ENCODE measurements around the gene HS6ST2. TPM values are rescaled to one million over a fixed set of nuclear protein-coding genes. Genes with fewer than 3 reads are reported as not detected.
A peak's percentile ranks its signal among the peaks of the same experiment; 100 is the strongest.

Gene HS6ST2
- total and polyA plus RNA-seq, 9 of the 15 experiments (the other 6 are each of a cell fraction or from before 2014, with no cell fraction given) = not detected

DNA sequence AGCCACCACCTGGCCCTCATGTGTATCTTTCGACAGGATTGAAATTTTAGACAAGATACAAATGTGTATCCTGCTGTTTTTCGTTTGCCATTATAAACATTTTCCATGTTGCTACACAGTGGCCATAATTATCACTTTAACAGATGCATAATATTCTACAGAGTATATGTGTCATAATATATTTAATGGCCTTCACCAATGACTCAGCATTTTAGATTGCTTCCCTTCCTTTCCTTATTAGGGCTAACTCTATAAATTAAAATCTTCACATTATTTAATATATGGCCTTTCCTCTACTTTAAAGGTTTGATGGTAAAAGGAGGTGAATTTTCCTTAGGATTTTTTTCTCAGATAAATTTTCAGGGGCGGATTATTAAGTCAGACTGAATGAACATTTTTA lies 97.4 kb downstream of the HS6ST2 start:
- no peaks in the 10 kb centered on the region for H3K27me3 ChIP-seq (ENCODE audit: control insufficient read depth in 2 of 2, insufficient read depth in 2 of 2, low read length in 2 of 2)
- WGBS (ENCODE audit: insufficient coverage, low coverage, missing lambda C conversion rate) = 0% methylated on average over 3 of the region's 3 CpGs
- BruUV-seq (replicated peaks) = no TSS peak
- no peak for FAIRE-seq
- no peak overlapping the region for H3K4me2 ChIP-seq (ENCODE audit: insufficient read depth, low read length)
- intact Hi-C loops (cut with micrococcal nuclease) = no loop called here
- in situ Hi-C loops (cut with MboI) = no loop called here
- H3K36me3 ChIP-seq (ENCODE audit: control insufficient read depth, insufficient read depth, low read length) = no peaks in the 10 kb centered on the region
- no peaks in the 10 kb centered on the region for H3K79me2 ChIP-seq (ENCODE audit: control insufficient read depth, insufficient read depth, low read length)
- ATAC-seq = no peak
- H2AFZ ChIP-seq (ENCODE audit: low read depth, low read length) = no peak overlapping the region
- H3K9me1 ChIP-seq (ENCODE audit: control insufficient read depth, insufficient read depth, low read length) = no peaks in the 10 kb centered on the region
- CTCF ChIA-PET (ENCODE audit: low intra/inter-chr PET ratio) = no interaction called here
- H3K9me3 ChIP-seq (replicated peaks; ENCODE audit: control insufficient read depth, insufficient read depth, low read depth, low read length) = no peaks in the 10 kb centered on the region
- no peak overlapping the region for H3K27ac ChIP-seq (ENCODE audit: extremely low read depth, low read depth, low read length)
- DNase-seq (ENCODE audit: extremely low read depth in 1 of 4, low spot score in 3 of 4) = no peak
- POLR2A ChIA-PET = no interaction called here
- no peak overlapping the region for H3K9ac ChIP-seq (ENCODE audit: insufficient read depth in 1 of 2, low read depth in 2 of 2, low read length in 2 of 2)
- H3K4me1 ChIP-seq (replicated peaks in 1 of 2; ENCODE audit: control insufficient read depth in 2 of 2, insufficient read depth in 2 of 2, low read length in 2 of 2) = no peaks in the 10 kb centered on the region
- no peaks in the 10 kb centered on the region for H4K20me1 ChIP-seq (replicated peaks; ENCODE audit: control insufficient read depth, insufficient read depth, low read length)
- no peak overlapping the region for H3K4me3 ChIP-seq
- TF ChIP-seq RBFOX2 (IDR thresholded peaks at IDR 0.05; ENCODE audit: low read depth, low read length) = no peak
- TF ChIP-seq, protein P1, sequence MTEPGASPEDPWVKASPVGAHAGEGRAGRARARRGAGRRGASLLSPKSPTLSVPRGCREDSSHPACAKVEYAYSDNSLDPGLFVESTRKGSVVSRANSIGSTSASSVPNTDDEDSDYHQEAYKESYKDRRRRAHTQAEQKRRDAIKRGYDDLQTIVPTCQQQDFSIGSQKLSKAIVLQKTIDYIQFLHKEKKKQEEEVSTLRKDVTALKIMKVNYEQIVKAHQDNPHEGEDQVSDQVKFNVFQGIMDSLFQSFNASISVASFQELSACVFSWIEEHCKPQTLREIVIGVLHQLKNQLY (CRISPR knock-in tag; conservative IDR thresholded peaks at IDR 0.05) = no peak
- TF ChIP-seq SMAD4 (CRISPR knock-in tag; conservative IDR thresholded peaks at IDR 0.05) = no peak
- TF ChIP-seq, protein P2, sequence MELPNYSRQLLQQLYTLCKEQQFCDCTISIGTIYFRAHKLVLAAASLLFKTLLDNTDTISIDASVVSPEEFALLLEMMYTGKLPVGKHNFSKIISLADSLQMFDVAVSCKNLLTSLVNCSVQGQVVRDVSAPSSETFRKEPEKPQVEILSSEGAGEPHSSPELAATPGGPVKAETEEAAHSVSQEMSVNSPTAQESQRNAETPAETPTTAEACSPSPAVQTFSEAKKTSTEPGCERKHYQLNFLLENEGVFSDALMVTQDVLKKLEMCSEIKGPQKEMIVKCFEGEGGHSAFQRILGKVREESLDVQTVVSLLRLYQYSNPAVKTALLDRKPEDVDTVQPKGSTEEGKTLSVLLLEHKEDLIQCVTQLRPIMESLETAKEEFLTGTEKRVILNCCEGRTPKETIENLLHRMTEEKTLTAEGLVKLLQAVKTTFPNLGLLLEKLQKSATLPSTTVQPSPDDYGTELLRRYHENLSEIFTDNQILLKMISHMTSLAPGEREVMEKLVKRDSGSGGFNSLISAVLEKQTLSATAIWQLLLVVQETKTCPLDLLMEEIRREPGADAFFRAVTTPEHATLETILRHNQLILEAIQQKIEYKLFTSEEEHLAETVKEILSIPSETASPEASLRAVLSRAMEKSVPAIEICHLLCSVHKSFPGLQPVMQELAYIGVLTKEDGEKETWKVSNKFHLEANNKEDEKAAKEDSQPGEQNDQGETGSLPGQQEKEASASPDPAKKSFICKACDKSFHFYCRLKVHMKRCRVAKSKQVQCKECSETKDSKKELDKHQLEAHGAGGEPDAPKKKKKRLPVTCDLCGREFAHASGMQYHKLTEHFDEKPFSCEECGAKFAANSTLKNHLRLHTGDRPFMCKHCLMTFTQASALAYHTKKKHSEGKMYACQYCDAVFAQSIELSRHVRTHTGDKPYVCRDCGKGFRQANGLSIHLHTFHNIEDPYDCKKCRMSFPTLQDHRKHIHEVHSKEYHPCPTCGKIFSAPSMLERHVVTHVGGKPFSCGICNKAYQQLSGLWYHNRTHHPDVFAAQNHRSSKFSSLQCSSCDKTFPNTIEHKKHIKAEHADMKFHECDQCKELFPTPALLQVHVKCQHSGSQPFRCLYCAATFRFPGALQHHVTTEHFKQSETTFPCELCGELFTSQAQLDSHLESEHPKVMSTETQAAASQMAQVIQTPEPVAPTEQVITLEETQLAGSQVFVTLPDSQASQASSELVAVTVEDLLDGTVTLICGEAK (IDR thresholded peaks at IDR 0.05) = no peak
- TF ChIP-seq, protein P2 (CRISPR knock-in tag; IDR thresholded peaks at IDR 0.05) = no peak
- no peak for TF ChIP-seq TFAM (CRISPR knock-in tag; conservative IDR thresholded peaks at IDR 0.05)
- TF ChIP-seq MAFF (IDR thresholded peaks at IDR 0.05; ENCODE audit: low read length) = peak; percentile 65
- no peak for TF ChIP-seq HDAC8 (tag; IDR thresholded peaks at IDR 0.05)
- TF ChIP-seq MAFK (IDR thresholded peaks at IDR 0.05; ENCODE audit: low read length) = peak; percentile 64; the same call in 1 of the 2 replicates
- no peak for TF ChIP-seq TRIM28 (IDR thresholded peaks at IDR 0.05)
- TF ChIP-seq ILK (tag; IDR thresholded peaks at IDR 0.05; ENCODE audit: borderline replicate concordance, low read depth) = no peak
- TF ChIP-seq, protein P3, sequence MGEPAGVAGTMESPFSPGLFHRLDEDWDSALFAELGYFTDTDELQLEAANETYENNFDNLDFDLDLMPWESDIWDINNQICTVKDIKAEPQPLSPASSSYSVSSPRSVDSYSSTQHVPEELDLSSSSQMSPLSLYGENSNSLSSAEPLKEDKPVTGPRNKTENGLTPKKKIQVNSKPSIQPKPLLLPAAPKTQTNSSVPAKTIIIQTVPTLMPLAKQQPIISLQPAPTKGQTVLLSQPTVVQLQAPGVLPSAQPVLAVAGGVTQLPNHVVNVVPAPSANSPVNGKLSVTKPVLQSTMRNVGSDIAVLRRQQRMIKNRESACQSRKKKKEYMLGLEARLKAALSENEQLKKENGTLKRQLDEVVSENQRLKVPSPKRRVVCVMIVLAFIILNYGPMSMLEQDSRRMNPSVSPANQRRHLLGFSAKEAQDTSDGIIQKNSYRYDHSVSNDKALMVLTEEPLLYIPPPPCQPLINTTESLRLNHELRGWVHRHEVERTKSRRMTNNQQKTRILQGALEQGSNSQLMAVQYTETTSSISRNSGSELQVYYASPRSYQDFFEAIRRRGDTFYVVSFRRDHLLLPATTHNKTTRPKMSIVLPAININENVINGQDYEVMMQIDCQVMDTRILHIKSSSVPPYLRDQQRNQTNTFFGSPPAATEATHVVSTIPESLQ (CRISPR knock-in tag; IDR thresholded peaks at IDR 0.05) = no peak

Measured in K562 (cell line).